Measurements from ENCODE around the gene GTPBP6. TPM values are rescaled to one million over a fixed set of nuclear protein-coding genes. Genes with fewer than 3 reads are reported as not detected.

GTPBP6 gene
- total RNA-seq, 1 experiment from 2014 or later, result 41.6 TPM

- H3K9me3 ChIP-seq (ENCODE audit: control insufficient read depth in 1 of 2, insufficient read depth in 1 of 2, low read depth in 1 of 2, low read length in 2 of 2), result no peaks in the 10 kb centered on the region
- peak overlapping the region; percentile 85; the same call in 1 of the 2 replicates for H3K27ac ChIP-seq (ENCODE audit: low read depth, low read length)
- no peaks in the 10 kb centered on the region for H3K27me3 ChIP-seq (ENCODE audit: insufficient read depth, low read length)
- ATAC-seq (no peak), DNase-seq (ENCODE audit: low read depth, low spot score) (no peak)
- no peak for TF ChIP-seq MAX (IDR thresholded peaks at IDR 0.05)
- TF ChIP-seq CEBPB (IDR thresholded peaks at IDR 0.05; ENCODE audit: low read depth), result no peak
- no peak for TF ChIP-seq SIN3A (IDR thresholded peaks at IDR 0.05; ENCODE audit: low read depth)
- no peak for TF ChIP-seq SRF (IDR thresholded peaks at IDR 0.05; ENCODE audit: low read depth)
- no peak for TF ChIP-seq POLR2A (IDR thresholded peaks at IDR 0.05; ENCODE audit: borderline replicate concordance, extremely low read depth, insufficient read depth, insufficient read length)
- no peak for TF ChIP-seq EZH2phosphoT487 (IDR thresholded peaks at IDR 0.05; ENCODE audit: borderline replicate concordance)
- no peak for TF ChIP-seq CBX3 (IDR thresholded peaks at IDR 0.05; ENCODE audit: low read depth)
- no peak for TF ChIP-seq CTCF (IDR thresholded peaks at IDR 0.05 in 2 of 3, conservative IDR thresholded peaks at IDR 0.05 in 1 of 3; ENCODE audit: borderline replicate concordance in 1 of 3, insufficient read depth in 1 of 3, low read depth in 2 of 3, low read length in 2 of 3)
- TF ChIP-seq SP1 (IDR thresholded peaks at IDR 0.05; ENCODE audit: low read depth), result no peak
- peak overlapping the region; percentile 93 for H3K9ac ChIP-seq (ENCODE audit: low read length)
- H3K4me1 ChIP-seq (ENCODE audit: control insufficient read depth in 1 of 2, insufficient read depth in 2 of 2, low read length in 2 of 2), result peaks cover 3 to 27% of the 10 kb centered on the region in 2 experiments
- RAD21 ChIA-PET (ENCODE audit: low non-redundant PET in 1 of 2, low total read pairs in 2 of 2, uncharacterized antibody in 2 of 2, unreplicated experiment in 2 of 2), result no interaction called here
- H4K20me1 ChIP-seq (ENCODE audit: insufficient read depth), result no peaks in the 10 kb centered on the region
- no TSS peak for BruUV-seq (replicated peaks)
- CTCF ChIA-PET, result no interaction called here
- H3K4me3 ChIP-seq (replicated peaks in 1 of 2; ENCODE audit: low read depth in 1 of 2, low read length in 2 of 2), result peak overlapping the region; percentile 72 to 76
- peaks cover 13% of the 10 kb centered on the region; the same call in 1 of the 2 replicates for H3K79me2 ChIP-seq (ENCODE audit: insufficient read depth, low read length)
- H3K36me3 ChIP-seq (ENCODE audit: control insufficient read depth in 1 of 2, insufficient read depth in 2 of 2, low read length in 2 of 2), result no peaks in the 10 kb centered on the region
- POLR2A ChIA-PET, result no interaction called here
- no peak overlapping the region for H2AFZ ChIP-seq (ENCODE audit: low read depth, low read length, poor library complexity, severe bottlenecking)
- H3K9me2 ChIP-seq (ENCODE audit: insufficient read depth), result no peaks in the 10 kb centered on the region
- intact Hi-C loops (cut with micrococcal nuclease), result no loop called here
- peak overlapping the region; percentile 81 for H3K4me2 ChIP-seq (ENCODE audit: low read length)
Observed at GRCh38 chrX:320126-320783, 1.7 kb upstream of the GTPBP6 start.

Data from HCT116 (cell line).